A549 (cell line): ENCODE results near the gene PRDM11. TPM values are rescaled to one million over a fixed set of nuclear protein-coding genes. Genes with fewer than 3 reads are reported as not detected.
A peak's percentile ranks its signal among the peaks of the same experiment; 100 is the strongest.

ENCODE experiments used
- ATAC-seq, 2 experiments: fragments of 200-7000 bp in 1 of 2; fragments of >200 bp in 1 of 2; cut with Nextera tagmentation in 1 of 2; cut with Tn5 transposase in 1 of 2; 3 replicates each; pipeline versions ENCODE4 v1.8.0 to v1.9.1; 2018 to 2020; ENCODE audit warnings: mild to moderate bottlenecking in 1 of 2, moderate library complexity in 1 of 2
- CTCF ChIA-PET: fragments of 300-600 bp; sonication (Branson Sonifier 250); formaldehyde crosslinking; extraction: SDS; loops from one replicate; lab custom pipeline; 2021; ENCODE audit warnings: antibody characterized with exemption, inconsistent platforms; lab: Yijun Ruan, JAX
- POLR2A ChIA-PET: fragments of 350-600 bp; formaldehyde crosslinking; extraction: SDS; loops from one replicate; lab custom pipeline; 2021; ENCODE audit warnings: antibody characterized with exemption, inconsistent platforms; lab: Yijun Ruan, JAX
- DNase-seq, 2 experiments: peaks; one replicate each; pipeline versions ENCODE4 v3.0.0 to v3.0.0-alpha.2; 2011 to 2016; ENCODE audit warnings: low read depth in 1 of 2, low spot score in 1 of 2
- FAIRE-seq: peaks from 2 replicates; lab custom pipeline; 2011; peaks lifted over from hg19 to GRCh38; lab: Jason Lieb, UNC
- H3K27ac ChIP-seq, 2 experiments: fragments of >200 bp; sonication (Bioruptor Twin); formaldehyde crosslinking; 3 replicates each; pipeline ENCODE4 v1.5.1; 2016 to 2017
- H3K4me1 ChIP-seq: fragments of >200 bp; sonication (Bioruptor Twin); formaldehyde crosslinking; 3 replicates; pipeline ENCODE4 v1.6.1; 2016
- H3K4me2 ChIP-seq: fragments of >200 bp; sonication (Bioruptor Twin); formaldehyde crosslinking; 3 replicates; pipeline ENCODE4 v1.6.1; 2016
- H3K4me3 ChIP-seq: fragments of >200 bp; sonication (Bioruptor Twin); formaldehyde crosslinking; 3 replicates; pipeline ENCODE4 v1.5.1; 2016
- H3K9me3 ChIP-seq: fragments of >200 bp; sonication (Bioruptor Twin); formaldehyde crosslinking; 3 replicates; pipeline ENCODE4 v1.6.1; 2016
- CHD2 ChIP-seq: fragments of 150-350 bp; IDR thresholded peaks from 2 replicates; pipeline ENCODE4 v1.6.1; 2014; ENCODE audit warnings: low read length; ENCODE audit not compliant: partially characterized antibody
- CHD4 ChIP-seq: fragments of 200-600 bp; sonication (generic); IDR thresholded peaks from 2 replicates; pipeline ENCODE4 v1.6.1; 2016; ENCODE audit warnings: antibody characterized with exemption, mild to moderate bottlenecking, borderline replicate concordance
- EHMT2 ChIP-seq: fragments of 200-600 bp; sonication (generic); IDR thresholded peaks from 2 replicates; pipeline ENCODE4 v1.6.1; 2016; ENCODE audit warnings: antibody characterized with exemption, low read depth, mild to moderate bottlenecking, moderate library complexity
- FOSL2 ChIP-seq, 2 experiments: fragments of 450-650 bp in 1 of 2; fragments of >200 bp in 1 of 2; sonication (Bioruptor Twin) in 1 of 2; formaldehyde crosslinking; IDR thresholded peaks; 2 replicates each; pipeline versions ENCODE4 v1.5.0 to v1.6.1; 2016 to 2020; ENCODE audit warnings: mild to moderate bottlenecking in 1 of 2, moderate library complexity in 1 of 2
- GATA3 ChIP-seq: IDR thresholded peaks from 2 replicates; pipeline ENCODE4 v1.6.1; 2012; ENCODE audit warnings: borderline replicate concordance
- JUNB ChIP-seq: fragments of >200 bp; sonication (Bioruptor Twin); formaldehyde crosslinking; IDR thresholded peaks from 2 replicates; pipeline ENCODE4 v1.6.1; 2016
- NPAS2 ChIP-seq: fragments of 250-450 bp; sonication (Bioruptor Pico); IDR thresholded peaks from 2 replicates; pipeline ENCODE4 v1.8.0; 2022; ENCODE audit warnings: mild to moderate bottlenecking, moderate library complexity, borderline replicate concordance
- PHF8 ChIP-seq: fragments of 200-600 bp; sonication (generic); IDR thresholded peaks from 2 replicates; pipeline ENCODE4 v1.6.1; 2016; ENCODE audit warnings: low read depth, mild to moderate bottlenecking, antibody characterized with exemption, moderate library complexity, borderline replicate concordance
- RAD21 ChIP-seq, 2 experiments: fragments of >200 bp in 1 of 2; sonication (Bioruptor Twin) in 1 of 2; formaldehyde crosslinking in 1 of 2; IDR thresholded peaks in 1 of 2; conservative IDR thresholded peaks in 1 of 2; 2 replicates in 1 of 2; 3 replicates in 1 of 2; pipeline ENCODE4 v1.6.1; 2012 to 2018; ENCODE audit warnings: inconsistent platforms in 1 of 2
- RARB ChIP-seq: fragments of 250-450 bp; sonication (Bioruptor Pico); IDR thresholded peaks from 2 replicates; pipeline ENCODE4 v1.8.0; 2021; ENCODE audit warnings: mild to moderate bottlenecking, moderate library complexity
- RFX5 ChIP-seq: fragments of 450-650 bp; IDR thresholded peaks from 2 replicates; pipeline ENCODE4 v1.7.1; 2014; ENCODE audit warnings: antibody characterized with exemption, mild to moderate bottlenecking, moderate library complexity
- TP53 ChIP-seq: fragments of 250-450 bp; sonication (Bioruptor Pico); IDR thresholded peaks from 2 replicates; pipeline ENCODE4 v1.5.0; 2021; ENCODE audit warnings: mild to moderate bottlenecking, moderate library complexity
- ZC3H11A ChIP-seq: fragments of 450-650 bp; IDR thresholded peaks from 2 replicates; pipeline ENCODE4 v1.6.1; 2014; ENCODE audit warnings: antibody characterized with exemption, mild to moderate bottlenecking
- ZFP36 ChIP-seq: fragments of 450-650 bp; IDR thresholded peaks from 2 replicates; pipeline ENCODE4 v1.6.1; 2014; ENCODE audit warnings: borderline replicate concordance; ENCODE audit not compliant: partially characterized antibody
- ZSCAN20 ChIP-seq: fragments of 250-450 bp; sonication (Bioruptor Pico); IDR thresholded peaks from 2 replicates; pipeline ENCODE4 v1.8.0; 2022; ENCODE audit warnings: mild to moderate bottlenecking, moderate library complexity
- whole genome bisulfite sequencing: methylation state at CpG from one replicate; pipeline ENCODE4 v1.1.6; 2017; ENCODE audit errors: missing lambda C conversion rate; 5-methylcytosine and 5-hydroxymethylcytosine counted together
- polyA plus RNA-seq, 4 experiments: library from polyadenylated mRNA; depleted of rRNA in 3 of 4; stranded (reverse); fragments of >200 nt; fragmentation: RNase III in 1 of 4; extraction: RNeasy Plus Mini Kit Qiagen cat#74134 plus additional on column Dnase treatment in 1 of 4; gene quantifications; 2 replicates in 3 of 4; 3 replicates in 1 of 4; pipeline ENCODE4 v1.2.3, GENCODE V29; 2011 to 2017
- TF ChIP-seq, protein P1 (sequence below): fragments of >200 bp; sonication (Bioruptor Twin); formaldehyde crosslinking; IDR thresholded peaks from 3 replicates; pipeline ENCODE4 v1.5.1; 2016
- TF ChIP-seq, protein P2 (sequence below): fragments of >200 bp; sonication (Bioruptor Twin); formaldehyde crosslinking; IDR thresholded peaks from 3 replicates; pipeline ENCODE4 v1.6.1; 2016

PRDM11 gene
- polyA plus RNA-seq, 2 of the 4 experiments (the other 2 are of a cell fraction), result 4.3 to 5.3 TPM

DNA sequence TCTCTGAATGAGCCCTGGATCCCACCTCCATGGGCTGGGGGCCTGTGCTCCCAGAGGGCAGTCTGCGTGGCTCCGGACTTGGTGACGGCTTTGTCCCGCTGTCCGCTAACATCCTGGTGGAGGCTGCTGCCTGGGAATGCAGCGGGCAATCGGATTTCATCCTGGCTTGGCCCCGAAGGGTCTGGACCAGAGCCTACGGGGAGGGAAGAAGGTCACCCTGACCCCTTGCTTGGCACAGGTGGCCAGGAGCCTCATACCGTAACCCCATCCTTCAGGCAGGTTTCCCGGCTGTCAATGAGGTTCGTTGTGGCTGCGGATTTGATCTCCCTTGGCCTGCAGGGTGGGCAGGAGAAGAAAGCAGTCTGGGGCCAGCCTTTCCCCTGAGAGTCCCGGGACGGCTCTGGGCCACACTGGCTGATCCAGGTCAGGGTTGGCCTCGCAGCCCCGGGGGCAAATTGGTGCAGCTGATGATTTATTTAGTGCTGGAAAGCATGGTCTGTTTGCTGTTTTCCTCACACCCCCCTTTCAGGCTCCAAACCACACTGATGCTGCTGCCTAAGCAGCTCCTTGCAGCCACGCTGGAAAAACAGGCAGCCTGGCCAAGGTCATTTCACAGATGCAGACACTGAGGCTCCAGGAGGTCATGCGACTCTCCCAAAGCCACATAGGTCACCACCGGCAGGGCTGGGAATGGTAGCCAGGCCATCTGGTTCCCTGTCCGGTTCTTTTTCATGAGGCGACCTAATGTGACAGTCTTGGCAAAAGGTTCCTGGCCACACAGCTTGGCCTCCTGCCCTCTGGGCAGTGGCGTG, 15.0 kb downstream of the PRDM11 start (continued):
- TF ChIP-seq FOSL2 (IDR thresholded peaks at IDR 0.05) (no peak), FOSL2 (CRISPR knock-in tag; IDR thresholded peaks at IDR 0.05) (no peak), JUNB (no peak), ZSCAN20 (CRISPR knock-in tag) (no peak), RFX5 (no peak), CHD2 (no peak)
- TF ChIP-seq, protein P1, sequence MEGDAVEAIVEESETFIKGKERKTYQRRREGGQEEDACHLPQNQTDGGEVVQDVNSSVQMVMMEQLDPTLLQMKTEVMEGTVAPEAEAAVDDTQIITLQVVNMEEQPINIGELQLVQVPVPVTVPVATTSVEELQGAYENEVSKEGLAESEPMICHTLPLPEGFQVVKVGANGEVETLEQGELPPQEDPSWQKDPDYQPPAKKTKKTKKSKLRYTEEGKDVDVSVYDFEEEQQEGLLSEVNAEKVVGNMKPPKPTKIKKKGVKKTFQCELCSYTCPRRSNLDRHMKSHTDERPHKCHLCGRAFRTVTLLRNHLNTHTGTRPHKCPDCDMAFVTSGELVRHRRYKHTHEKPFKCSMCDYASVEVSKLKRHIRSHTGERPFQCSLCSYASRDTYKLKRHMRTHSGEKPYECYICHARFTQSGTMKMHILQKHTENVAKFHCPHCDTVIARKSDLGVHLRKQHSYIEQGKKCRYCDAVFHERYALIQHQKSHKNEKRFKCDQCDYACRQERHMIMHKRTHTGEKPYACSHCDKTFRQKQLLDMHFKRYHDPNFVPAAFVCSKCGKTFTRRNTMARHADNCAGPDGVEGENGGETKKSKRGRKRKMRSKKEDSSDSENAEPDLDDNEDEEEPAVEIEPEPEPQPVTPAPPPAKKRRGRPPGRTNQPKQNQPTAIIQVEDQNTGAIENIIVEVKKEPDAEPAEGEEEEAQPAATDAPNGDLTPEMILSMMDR, result no peak

GRCh38 chr11:45162064-45162375, 15.6 kb downstream of the PRDM11 start:
- DNase-seq (no peak), ATAC-seq (no peak), FAIRE-seq (no peak)
- TF ChIP-seq RARB (CRISPR knock-in tag) (no peak), ZC3H11A (no peak), EHMT2 (no peak), TP53 (no peak), NPAS2 (CRISPR knock-in tag) (no peak), RAD21 (conservative IDR thresholded peaks at IDR 0.05 in 1 of 2, IDR thresholded peaks at IDR 0.05 in 1 of 2) (no peak), CHD4 (no peak), GATA3 (no peak), PHF8 (no peak)
- Histone ChIP-seq H3K4me2 (no peak overlapping the region), H3K9me3 (no peaks in the 10 kb centered on the region), H3K4me1 (no peaks in the 10 kb centered on the region), H3K27ac (no peak overlapping the region), H3K4me3 (no peak overlapping the region)
- POLR2A ChIA-PET, result interaction anchor here (0.8 kb wide), 1 partner anchor 15 kb away, joined by 3 read pairs; no protein-coding TSS in a partner anchor
- CTCF ChIA-PET, result interaction anchor here (1.0 to 2.8 kb wide), 2 partner anchors 22 to 59 kb away, joined by 3 to 7 read pairs; no protein-coding TSS in a partner anchor
- WGBS, result 86% methylated on average over 2 of the region's 3 CpGs

DNA sequence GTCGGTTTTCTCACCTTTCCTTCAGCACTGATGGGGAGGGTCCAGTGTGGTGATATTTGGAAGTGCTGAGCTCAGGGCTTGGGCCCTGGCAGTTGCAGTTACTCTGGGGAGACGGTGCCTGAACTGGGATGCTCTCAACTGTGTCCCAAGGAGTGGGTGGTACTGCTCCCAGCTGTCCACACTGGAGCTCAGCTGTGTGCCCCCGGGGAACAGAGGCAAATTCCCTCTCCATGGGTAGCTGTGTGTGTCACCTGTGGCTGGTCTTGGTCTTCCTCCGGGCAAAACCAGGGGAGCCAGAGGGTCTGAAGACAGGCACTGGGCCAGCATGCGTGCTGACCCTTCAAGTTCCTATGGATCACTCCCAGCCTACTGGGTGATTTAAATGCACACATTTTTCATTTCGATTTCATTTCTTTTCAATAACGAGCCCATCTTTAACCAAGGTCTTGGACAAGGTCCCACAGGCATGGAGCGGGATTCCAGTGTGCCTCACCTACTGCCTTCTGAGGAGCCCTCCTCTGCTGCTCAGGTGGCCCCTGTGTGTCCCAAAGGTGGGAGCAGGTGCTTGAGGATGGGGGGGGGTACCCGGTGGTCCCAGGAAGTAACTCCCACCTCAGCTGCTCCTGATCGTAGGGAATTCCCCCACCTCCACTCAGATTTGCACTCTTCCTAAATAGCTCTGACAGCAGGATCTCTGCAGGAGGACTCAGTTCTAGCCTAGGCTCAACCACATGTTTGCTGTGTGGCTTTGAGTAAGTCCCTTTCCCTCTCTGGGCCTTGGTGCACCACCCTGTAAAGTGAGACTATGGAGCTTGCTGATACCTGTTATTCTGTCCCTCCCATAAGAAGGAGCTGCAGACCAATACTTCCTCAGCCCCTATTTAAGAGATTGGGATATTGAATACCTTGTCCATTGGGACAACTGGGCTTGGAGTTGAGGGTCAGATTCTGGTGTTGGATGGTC, 16.8 kb downstream of the PRDM11 start:
- TF ChIP-seq ZFP36, result peak; percentile 16
- TF ChIP-seq, protein P2, sequence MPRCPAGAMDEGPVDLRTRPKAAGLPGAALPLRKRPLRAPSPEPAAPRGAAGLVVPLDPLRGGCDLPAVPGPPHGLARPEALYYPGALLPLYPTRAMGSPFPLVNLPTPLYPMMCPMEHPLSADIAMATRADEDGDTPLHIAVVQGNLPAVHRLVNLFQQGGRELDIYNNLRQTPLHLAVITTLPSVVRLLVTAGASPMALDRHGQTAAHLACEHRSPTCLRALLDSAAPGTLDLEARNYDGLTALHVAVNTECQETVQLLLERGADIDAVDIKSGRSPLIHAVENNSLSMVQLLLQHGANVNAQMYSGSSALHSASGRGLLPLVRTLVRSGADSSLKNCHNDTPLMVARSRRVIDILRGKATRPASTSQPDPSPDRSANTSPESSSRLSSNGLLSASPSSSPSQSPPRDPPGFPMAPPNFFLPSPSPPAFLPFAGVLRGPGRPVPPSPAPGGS, result no peak
- Histone ChIP-seq H3K4me1 (no peaks in the 10 kb centered on the region), H3K9me3 (no peaks in the 10 kb centered on the region), H3K4me2 (no peak overlapping the region), H3K4me3 (no peak overlapping the region), H3K27ac (no peak overlapping the region)
- DNase-seq (no peak), FAIRE-seq (no peak), ATAC-seq (no peak)
- ChIA-PET CTCF (interaction anchor here (1.1 to 1.5 kb wide), 4 partner anchors 53 to 227 kb away, joined by 3 to 6 read pairs (median 4); no protein-coding TSS in a partner anchor), POLR2A (interaction anchor here (0.8 to 1.0 kb wide), 2 partner anchors 16 kb away, joined by 3 read pairs; no protein-coding TSS in a partner anchor)
- 80% methylated on average over 10 of the region's 10 CpGs for WGBS
